NK-92 treated with Interleukin-12 subunit alpha and Interleukin-12 subunit beta, amount 100 ng/mL, for 24 hours (cell line): ENCODE measurements around the gene OR51I1.

Experiments
- DNase-seq: peaks from one replicate; lab custom pipeline; 2025; lab: John Stamatoyannopoulos, UW

OR51I1 gene, protein sequence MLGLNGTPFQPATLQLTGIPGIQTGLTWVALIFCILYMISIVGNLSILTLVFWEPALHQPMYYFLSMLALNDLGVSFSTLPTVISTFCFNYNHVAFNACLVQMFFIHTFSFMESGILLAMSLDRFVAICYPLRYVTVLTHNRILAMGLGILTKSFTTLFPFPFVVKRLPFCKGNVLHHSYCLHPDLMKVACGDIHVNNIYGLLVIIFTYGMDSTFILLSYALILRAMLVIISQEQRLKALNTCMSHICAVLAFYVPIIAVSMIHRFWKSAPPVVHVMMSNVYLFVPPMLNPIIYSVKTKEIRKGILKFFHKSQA

DNA sequence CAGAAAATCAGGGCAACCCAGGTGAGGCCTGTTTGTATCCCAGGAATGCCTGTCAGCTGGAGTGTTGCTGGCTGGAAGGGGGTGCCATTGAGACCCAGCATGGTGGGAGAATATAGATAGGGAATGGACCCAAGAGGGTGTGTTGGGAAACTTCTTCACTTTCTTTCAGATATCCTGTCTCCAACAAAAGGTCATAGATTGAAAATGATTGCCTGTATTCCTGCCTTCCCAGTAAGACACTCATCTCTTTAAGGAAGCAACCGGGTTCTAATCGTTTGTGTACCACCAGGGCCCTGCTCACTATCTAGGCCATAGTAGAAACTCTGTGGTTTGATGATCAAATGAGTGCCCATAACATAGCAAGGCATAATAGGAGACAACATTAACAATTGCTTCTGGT is at the start of gene OR51I1:
Gene OR51I1, minus strand, starts transcription at position 101 of the 400 bp plus-strand sequence. Its CDS starts 0 bp downstream, at position 101.
- DNase-seq = no peak

DNA sequence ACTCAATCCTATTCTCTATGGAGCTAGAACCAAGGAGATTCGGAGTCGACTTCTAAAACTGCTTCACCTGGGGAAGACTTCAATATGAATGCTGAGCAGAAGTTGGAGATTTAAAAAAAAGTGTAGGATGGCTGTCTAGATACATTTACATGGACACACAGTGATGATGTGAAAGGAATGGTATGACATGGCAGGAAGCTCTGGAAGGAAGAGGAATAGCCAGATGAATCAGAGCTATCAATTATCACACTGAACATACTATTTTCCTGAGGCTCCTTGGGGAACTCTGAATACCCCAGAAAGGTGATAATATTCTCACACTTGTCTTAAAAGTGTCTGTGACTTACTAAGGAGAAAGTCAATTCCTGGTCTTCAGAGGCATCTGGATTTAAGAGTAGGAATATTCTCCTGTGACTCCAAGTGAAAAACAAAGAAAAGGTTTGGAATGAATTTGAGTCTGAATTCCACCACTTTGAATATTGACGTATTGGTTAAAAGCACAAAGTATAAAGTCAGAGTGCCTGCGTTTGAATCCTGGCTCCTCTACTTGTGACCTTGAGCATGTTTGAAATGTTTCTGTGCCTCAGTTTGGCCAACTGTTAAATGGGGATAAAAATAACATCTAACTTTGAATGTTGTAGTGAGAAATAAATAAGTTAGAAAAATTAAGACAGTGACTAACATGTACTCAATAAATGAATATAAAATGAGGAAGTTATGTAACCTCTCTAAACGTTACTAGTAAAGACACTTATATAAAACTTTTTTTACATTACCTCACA is 48.5 kb upstream of the OR51I1 start:
- no peak for DNase-seq

DNA sequence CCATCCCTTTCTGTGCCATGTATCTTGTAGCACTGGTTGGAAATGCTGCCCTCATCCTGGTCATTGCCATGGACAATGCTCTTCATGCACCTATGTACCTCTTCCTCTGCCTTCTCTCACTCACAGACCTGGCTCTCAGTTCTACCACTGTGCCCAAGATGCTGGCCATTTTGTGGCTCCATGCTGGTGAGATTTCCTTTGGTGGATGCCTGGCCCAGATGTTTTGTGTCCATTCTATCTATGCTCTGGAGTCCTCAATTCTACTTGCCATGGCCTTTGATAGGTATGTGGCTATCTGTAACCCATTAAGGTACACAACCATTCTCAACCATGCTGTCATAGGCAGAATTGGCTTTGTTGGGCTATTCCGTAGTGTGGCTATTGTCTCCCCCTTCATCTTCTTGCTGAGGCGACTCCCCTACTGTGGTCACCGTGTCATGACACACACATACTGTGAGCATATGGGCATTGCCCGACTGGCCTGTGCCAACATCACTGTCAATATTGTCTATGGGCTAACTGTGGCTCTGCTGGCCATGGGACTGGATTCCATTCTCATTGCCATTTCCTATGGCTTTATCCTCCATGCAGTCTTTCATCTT is 47.6 kb upstream of the OR51I1 start:
- DNase-seq = no peak

DNA sequence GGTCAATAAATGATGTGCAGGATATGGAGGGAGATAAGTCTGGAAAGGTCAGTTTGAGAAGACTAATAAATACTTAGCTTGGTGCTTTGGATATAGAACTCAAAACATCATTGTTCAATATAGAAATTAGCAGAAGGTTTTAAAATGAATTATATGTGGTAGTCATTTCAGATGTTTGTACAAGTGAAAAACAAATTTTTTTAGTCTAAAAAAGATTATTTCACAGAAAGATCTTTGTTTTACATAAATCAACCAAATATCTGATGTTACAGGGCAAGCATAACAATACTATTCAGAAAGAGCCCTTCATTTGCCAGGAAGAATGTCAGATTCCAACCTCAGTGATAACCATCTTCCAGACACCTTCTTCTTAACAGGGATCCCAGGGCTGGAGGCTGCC is 47.1 kb upstream of the OR51I1 start, which contains the start of gene OR52D1:
Gene OR52D1, plus strand, starts transcription at position 301 of the 400 bp plus-strand sequence. Its CDS starts 22 bp downstream, at position 323.
- DNase-seq = no peak

DNA sequence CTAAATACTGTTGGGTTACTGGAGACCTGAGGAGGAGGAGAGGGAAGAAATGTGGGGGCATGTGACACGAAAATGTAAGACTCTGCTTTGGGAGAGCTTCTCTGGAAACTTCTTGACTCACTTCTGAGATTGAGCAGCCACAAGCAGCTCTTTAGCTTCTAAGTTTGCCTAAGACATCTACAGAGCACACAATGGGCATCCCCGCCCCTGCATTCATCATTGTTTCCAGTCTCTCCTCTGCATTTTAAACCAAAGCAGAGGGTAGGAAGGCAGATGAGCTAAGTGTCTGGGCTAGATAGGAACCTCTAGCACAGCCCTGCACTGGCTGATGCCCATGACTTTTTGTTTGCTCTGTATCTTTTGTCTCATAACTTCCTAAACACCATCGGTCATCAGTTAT is 45.1 kb upstream of the OR51I1 start:
- no peak for DNase-seq

DNA sequence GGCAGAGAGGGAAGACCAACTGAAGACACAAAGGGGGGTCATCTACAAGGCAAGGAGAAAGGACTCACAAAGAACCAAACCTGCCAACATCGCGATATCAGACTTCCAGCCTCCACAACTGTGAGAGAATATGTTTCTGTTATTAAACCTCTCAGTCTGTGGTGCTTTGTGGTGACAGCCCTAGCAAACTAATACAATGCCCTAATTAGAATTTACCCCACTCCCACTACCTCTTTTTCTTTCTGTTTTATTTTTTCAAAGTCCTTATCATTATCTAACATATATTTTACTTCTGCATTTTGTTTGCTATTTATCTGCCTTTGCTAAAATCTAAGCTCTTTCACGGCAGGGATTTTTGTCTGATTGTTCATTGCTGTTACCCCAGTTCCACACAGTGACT is 44.7 kb upstream of the OR51I1 start:
- no peak for DNase-seq

DNA sequence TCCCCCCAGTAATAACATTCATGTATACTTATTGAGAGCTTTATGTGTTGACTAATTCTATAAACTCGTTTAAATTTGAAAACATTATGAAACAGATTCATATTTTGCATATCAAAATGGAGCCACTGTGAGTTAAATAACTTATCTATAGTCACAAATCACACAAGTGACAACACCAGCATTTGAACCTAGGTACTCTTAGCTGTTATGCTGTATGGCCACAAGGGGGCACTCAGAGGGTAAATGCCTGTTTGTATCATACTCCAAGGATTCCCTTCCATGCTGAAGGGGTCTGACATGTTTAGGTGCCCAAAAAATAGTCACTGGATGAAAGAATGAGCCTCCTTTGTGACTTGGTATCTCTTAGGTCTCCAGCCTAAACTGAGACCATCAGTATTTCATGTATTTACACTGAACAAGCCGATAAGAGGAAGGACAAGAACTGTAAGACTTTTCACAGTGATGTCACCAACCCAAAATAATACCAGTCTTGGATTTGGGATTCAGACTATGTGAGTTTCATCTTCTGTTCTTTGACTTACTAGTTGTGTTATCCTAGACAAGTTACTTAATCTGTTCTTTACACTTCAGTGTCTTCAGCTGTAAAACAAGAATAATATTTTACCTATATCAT is 35.0 kb upstream of the OR51I1 start:
- no peak for DNase-seq

DNA sequence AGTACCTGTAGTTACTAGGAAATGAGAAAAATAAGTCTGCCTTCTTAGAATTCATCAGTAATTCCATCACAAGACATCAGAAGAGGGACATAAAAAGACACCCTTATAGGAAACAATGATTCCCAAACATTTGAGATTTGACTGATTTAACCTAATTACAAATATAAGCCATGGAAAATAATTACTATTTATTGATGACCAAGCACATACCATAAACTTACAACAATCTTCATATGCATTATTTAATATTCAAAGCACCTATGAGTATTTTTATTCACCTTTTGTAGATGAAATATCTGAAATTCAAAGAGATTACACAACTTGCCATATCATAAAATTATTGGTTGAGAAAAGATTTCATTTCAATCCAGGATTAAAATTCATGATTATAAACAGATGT is 32.6 kb upstream of the OR51I1 start:
- no peak for DNase-seq

DNA sequence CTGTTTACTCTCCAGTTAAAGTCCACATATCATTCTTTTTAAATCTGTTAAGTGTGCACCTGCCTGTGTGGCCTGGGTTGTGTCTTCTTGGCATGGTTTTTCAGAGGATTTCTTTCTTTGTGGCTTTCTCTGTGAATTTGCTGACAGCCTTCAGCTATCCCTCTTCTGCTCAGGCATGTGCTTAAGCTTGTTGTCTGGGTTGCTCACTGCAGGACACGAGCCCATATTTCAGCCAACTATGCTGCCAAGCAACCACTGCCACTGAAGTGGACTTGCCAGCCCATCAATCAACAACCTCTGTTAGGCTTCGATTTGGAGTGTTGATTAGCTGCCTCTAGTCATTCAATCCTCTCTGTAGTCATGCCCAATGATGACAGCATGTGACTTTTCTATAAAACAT is 26.2 kb upstream of the OR51I1 start:
- DNase-seq = no peak

DNA sequence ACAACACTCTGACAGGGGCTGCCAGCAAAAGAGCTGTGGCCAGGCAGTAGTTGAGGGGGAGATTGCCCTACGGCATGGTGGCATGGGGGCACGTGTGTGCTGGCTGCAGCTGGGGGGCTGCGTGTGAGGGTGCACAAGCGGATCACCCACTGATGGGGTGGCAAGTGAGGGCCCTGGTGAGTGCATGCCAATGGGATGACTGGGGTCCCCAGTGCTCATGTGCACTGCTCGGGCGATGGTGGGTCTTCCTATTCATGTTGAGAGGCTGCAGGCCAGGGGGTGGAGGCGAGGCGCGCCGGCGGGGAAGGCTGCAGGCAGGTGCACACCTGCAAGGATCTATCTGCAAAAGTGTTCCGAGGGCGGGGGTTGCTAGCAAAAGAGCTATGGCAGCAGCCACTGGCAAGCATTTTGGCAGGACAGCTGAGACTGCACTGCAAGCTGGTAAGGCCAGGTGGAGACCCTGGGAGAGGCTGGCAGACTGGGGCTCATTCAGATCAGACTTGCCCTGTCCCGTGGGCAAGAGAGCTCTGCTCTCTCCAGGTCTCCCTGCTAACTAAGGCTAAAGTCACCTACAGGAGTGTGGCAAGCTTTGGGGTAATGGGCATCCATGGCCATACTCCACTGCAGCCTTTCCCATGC is 19.8 kb upstream of the OR51I1 start:
- DNase-seq = no peak

DNA sequence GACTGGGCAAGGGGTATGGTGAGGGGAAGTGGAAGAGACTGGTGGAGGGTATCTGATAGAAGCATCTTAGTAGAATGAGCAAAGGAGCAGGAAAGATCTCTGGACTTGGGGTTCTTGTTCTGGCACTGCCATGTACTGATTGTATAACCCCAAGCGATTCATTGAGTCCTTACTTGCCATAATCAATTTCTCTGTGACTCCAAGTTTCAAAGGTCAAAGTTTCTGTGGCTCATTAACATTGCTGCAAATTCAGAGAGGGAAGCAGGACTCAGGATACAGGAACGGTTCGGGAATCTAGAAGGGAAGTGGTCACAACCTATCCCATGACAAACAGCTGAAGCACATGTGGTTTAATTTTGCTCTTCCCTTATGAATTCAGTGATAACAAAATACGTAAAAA is 8.1 kb upstream of the OR51I1 start:
- no peak for DNase-seq

DNA sequence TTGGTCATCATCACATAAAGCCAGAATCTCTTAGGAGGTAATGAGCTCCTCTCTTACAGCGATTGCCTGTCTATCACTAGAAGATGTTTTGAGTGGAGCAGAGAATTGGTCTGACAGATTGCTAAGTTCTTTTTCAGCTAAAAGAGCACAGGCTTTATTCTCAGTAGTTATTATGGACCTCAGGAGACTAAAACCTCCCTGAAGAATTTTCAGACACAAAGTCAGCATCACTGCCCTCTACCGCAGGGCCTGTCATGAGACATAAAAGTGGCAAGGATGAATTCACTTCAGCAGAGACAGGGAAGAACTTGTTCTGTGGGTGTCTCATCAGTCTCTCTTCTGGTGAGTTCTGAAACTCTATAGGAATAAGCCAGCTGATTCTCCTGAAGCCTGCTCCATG is 7.7 kb upstream of the OR51I1 start, which contains the start of gene OR51I2:
Gene OR51I2, plus strand, starts transcription at position 301 of the 400 bp plus-strand sequence. CDS start 4,166 bp downstream, outside the sequence.
- DNase-seq = no peak

DNA sequence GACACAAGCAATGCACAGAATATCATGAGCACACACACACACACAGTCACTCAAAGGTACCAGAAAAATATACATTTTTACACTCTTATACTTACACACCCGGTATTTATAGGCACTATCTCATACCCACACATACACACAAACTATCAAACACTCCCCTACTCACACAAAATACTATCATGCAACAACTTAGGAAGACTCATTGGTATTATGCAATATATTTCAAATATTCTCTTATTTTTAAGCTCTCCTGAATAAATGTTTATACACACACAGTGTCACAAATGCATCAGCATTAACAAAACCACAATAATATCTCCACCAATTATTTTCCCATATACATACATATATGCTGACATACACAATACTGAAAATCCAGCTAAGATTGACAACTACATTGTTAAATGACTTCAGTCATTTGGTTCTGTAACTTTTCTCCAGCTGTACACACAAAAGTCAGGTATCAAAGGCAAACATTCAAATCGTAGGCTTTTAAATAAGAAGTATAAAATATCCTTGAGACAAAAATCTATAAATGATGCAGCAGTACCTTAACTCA is 2.6 kb upstream of the OR51I1 start:
- no peak for DNase-seq

DNA sequence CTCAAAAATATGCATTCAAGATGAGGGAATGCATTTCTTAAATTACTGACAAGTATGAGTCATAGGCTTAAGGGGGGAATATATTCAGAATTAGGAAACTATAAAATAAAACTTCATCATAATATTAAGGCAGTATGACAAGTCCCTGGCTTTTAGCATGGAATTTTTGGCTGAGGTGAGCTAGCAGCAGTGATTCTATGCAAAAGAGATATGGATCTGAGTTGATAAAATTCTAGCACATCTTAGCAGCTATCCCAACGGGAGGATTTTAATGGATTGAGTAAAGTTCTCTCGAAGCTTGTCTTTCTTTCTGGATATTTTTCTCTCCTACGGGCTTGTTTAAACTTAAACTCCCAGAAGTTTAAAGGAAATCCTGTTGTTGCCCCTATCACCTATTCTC is 18.2 kb downstream of the OR51I1 start:
- DNase-seq = no peak

DNA sequence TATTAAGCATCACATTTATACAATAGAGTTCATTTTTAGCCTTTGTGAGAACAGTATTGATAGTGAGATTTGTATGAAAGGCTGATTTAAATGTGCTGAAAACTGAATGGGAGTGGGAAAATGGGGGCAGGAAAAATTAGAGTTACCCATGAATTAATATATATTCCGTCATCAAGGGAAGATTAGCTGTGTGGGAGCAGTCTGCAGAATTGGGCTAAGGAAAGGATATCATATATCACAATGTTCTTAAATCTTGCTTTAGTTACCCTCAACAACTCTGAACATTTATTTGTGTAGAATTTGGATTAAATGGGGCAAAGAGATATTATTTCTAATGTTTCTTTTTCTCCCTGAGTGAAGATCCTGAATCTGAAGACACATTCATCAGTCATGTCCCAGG is 19.5 kb downstream of the OR51I1 start, which contains the start of gene OR51Q1:
Gene OR51Q1, plus strand, starts transcription at position 301 of the 400 bp plus-strand sequence. Its CDS starts 90 bp downstream, at position 391.
- DNase-seq = no peak

DNA sequence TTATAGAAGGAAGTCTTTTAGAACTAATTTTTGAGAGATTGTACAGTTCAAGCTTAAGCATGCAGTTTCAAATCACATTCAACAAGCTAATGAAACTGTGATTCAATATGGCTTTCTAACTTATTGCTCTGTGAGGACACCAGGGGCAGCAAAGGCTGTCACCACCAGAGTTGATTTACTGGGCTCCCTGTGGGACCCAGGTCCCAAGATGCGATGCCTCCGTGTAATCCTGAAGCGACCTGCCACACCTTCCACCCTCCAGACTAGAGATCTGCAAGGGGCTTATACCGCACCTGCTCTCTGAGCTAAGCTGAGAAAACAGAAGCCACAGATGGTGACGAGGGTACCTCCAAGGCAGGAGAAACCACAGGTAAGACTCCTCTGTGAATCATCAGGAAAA is 20.3 kb downstream of the OR51I1 start:
- no peak for DNase-seq

DNA sequence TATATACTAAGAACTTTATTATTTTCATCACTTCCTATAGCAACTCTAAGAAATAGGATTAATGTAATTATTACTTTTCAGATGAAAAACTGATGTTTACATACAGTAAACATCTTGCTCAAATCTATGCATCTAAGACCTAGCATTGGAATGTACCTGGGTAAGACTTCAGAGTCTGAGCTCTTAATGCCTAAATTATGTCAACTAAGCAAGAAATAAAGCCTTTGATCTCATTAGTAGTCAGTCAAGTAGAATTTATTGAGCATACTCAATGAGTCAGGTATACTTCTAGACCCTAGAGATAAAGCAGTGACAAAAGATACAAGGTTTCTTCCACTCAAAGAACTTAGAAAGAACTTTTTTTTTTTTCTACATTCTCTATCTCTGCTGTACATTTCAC is 36.1 kb downstream of the OR51I1 start:
- no peak for DNase-seq

DNA sequence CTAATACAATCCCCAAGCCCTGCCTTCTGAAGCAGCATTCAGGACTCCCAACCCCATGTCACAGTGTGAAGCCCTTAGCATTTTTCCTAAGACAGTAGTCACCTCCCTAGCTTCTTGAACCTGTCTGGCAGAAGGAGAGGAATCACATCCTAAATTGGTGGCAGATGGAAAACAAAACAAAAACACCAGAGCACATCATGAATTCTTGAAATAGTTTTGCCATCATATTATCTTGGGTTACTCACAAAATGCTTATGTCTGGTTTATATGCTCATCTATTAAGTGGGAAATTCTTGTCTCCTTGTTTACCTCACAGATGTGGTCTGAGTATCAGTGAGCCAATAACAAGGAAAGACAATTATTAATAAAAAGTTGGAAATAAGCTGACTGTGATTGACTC is 42.4 kb downstream of the OR51I1 start:
- DNase-seq = no peak

DNA sequence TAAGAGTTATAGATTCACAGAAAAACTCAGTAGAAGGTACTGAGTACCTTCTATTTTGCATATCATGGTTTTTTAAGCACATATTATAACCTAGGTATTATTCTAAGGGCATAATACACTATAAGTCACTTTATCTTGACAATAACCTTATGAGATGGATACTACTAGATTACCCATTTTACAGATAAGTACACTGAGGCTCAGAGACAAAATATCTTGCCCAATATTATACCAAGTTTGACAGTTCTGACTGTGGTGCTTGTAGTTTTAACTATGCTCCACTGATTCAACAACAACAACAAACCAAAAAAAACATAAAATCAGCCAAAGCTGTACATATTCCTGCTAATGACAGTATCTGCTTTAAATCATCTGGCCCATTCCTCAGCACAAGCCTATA is 47.2 kb downstream of the OR51I1 start:
- no peak for DNase-seq
